GM12873 (cell line): ENCODE results near the gene NTM.

Experiments
- TF ChIP-seq, protein P1 (sequence below): IDR thresholded peaks from 2 replicates; pipeline ENCODE4 v1.5.1; 2012; ENCODE audit warnings: low read depth, mild to moderate bottlenecking, moderate library complexity, low read length, control low read depth; ENCODE audit not compliant: insufficient read depth; ENCODE audit errors: missing control alignments

The NTM gene

DNA sequence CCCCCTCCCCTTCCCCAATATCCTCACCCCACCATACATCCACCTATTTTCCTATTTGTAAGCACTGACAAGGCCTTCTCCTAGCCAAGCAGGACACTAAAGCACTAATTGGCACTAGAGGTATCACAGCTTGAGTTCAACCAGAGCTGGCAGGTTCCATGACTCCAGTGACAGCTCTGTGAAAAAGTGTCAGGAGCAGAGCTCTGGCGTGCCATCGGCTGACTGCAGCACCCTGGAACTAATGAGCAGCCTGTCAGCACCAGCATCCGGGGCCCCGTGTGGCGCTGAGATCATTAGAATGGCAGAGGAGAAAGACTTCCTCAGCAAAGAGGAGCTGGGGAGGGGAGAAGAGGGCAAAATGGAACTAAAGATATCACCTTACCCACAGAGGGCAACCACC lies 847.4 kb downstream of the NTM start:
- TF ChIP-seq, protein P1, sequence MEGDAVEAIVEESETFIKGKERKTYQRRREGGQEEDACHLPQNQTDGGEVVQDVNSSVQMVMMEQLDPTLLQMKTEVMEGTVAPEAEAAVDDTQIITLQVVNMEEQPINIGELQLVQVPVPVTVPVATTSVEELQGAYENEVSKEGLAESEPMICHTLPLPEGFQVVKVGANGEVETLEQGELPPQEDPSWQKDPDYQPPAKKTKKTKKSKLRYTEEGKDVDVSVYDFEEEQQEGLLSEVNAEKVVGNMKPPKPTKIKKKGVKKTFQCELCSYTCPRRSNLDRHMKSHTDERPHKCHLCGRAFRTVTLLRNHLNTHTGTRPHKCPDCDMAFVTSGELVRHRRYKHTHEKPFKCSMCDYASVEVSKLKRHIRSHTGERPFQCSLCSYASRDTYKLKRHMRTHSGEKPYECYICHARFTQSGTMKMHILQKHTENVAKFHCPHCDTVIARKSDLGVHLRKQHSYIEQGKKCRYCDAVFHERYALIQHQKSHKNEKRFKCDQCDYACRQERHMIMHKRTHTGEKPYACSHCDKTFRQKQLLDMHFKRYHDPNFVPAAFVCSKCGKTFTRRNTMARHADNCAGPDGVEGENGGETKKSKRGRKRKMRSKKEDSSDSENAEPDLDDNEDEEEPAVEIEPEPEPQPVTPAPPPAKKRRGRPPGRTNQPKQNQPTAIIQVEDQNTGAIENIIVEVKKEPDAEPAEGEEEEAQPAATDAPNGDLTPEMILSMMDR: no peak

DNA sequence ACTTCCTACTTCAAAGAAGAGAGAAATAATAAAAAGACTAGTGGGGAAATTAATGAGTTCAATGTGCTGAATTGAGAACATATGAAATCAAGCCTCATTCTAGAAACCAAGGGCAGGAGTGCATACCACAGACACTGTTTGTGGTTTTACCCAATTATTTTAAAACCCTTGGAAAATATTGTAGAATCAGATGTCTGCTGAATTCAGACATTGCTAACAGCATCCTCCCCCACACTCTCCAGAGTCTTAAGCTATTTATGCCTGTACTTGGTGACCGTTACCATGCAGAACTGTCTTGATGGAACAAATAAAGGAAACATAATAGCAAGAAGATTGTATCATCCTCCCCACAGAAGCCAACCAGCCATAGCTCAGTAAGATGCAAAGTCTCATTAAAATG lies 850.1 kb downstream of the NTM start:
- TF ChIP-seq, protein P1: no peak

DNA sequence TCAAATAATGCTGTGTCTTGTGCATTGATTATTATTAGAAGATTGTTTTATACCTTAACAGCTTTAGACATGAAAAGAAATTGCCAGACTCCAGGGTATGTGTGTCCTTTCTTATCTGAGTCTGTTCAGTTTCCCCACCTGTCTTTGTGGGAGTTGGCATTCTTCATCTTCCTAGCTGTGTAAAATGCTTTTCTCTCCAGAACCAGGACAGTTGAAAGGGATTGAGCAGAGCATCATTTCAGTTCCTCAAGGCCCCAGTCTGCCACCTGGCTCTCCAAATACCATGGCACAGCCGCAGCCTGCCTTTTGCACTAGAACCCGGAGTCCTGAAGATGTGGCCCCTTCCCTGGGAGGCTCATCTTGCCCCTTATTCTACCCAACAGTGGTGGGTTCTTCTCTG lies 851.9 kb downstream of the NTM start:
- TF ChIP-seq, protein P1: no peak

DNA sequence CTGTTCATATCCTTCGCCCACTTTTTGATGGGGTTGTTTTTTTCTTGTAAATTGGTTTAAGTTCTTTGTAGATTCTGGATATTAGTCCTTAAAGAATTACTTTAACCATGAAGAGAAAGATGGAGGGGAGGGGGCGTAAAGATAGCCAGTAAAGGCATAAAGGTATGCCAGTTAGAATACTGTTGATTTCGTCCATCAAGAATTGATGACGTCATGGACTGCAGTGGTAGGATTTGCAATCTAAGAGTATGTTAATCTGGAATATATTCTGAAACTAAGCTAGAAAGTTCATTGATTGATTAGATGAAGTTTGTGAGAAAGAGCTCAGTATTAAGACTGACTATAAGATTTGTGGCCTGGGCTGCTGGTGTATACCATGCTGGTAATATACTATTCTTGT lies 856.1 kb downstream of the NTM start:
- TF ChIP-seq, protein P1: no peak

DNA sequence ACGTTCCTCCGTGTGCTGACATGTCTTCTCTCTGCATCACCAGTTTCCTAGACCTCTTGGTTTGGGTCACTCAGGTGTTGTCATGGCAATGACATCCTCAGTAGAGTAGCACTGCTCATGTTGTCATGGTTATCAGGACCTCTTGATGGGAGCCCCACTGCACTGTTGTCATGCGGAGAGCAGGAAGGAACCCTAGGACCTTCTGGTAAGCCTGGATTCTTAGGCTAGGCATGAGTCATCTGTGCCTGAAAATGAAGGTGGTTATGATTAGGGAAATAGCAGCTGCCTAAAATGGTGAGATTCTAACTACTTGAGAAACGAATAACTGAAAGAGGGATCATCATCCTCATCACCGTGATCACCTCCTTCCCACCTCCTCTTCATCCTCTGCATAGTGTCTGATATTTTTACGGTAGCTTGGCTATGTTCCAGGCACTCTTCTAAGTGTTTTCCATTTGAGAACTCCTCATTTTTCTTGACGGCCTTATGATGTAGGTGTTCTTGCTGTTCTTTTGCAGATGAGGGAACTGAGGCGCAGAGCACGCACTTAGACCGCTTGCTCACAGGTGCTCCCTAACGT lies 858.4 kb downstream of the NTM start:
- TF ChIP-seq, protein P1: no peak

DNA sequence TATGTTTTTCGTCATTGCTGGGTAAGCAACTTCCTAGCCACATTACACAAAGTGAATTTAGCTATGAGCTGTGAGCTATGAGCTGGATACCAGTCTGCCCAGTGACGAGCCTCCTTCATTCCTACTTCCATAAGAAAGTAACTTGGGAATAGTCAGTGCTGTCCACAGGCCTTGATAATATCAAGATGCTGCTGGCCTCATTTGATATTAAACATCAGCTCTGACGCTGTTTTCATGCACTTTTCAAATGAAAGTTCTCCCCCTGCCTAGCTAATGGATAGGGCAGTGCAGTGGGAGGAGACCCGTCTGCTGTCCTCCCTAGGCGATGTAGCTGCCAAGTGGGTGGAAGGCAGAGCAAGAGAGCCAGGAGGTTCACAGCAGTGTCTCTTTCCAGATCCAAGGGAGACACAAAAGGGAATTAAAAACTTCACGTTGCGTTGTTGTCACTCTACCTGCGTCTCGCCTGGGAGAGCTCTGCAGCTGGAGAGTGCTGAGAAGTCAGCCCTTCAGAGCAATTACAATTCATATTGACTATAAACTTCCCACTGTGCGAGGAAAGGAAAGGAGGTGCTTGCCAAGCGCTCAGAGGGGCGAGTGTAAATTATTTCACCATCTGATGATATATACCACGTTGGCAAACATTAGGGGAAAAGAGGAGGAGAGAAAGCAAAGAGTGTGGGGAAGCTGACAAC lies 861.4 kb downstream of the NTM start:
- TF ChIP-seq, protein P1: no peak

DNA sequence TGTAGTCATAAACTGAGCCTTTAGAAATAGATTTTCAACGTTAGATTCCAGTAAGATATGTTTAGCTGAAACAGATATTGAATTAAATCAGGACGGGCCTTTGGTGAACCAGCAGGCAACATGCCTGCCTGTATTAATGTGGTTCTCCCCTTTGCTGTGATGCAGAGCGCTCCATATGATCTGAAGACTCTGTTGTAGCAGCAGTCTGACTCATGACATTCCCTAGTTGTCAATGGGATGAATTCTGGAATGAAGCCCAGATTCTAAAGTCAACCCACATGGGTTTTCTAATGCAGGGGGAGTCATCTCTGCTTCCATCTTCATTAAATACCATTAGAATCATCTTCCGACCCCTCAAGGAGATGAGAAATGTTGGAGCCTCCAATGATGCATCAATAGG lies 864.5 kb downstream of the NTM start:
- TF ChIP-seq, protein P1: no peak
